A549 (cell line): ENCODE data around the gene NUDT16L1. TPM values are rescaled to one million over a fixed set of nuclear protein-coding genes. Genes with fewer than 3 reads are reported as not detected.

Source experiments
- ATAC-seq, 2 experiments: fragments of 200-7000 bp in 1 of 2; fragments of >200 bp in 1 of 2; cut with Nextera tagmentation in 1 of 2; cut with Tn5 transposase in 1 of 2; 3 replicates each; pipeline versions ENCODE4 v1.8.0 to v1.9.1; 2018 to 2020; ENCODE audit warnings: mild to moderate bottlenecking in 1 of 2, moderate library complexity in 1 of 2
- CTCF ChIA-PET: fragments of 300-600 bp; sonication (Branson Sonifier 250); formaldehyde crosslinking; extraction: SDS; loops from one replicate; lab custom pipeline; 2021; ENCODE audit warnings: antibody characterized with exemption, inconsistent platforms; lab: Yijun Ruan, JAX
- POLR2A ChIA-PET: fragments of 350-600 bp; formaldehyde crosslinking; extraction: SDS; loops from one replicate; lab custom pipeline; 2021; ENCODE audit warnings: antibody characterized with exemption, inconsistent platforms; lab: Yijun Ruan, JAX
- DNase-seq, 2 experiments: peaks; one replicate each; pipeline versions ENCODE4 v3.0.0 to v3.0.0-alpha.2; 2011 to 2016; ENCODE audit warnings: low read depth in 1 of 2, low spot score in 1 of 2
- FAIRE-seq: peaks from 2 replicates; lab custom pipeline; 2011; peaks lifted over from hg19 to GRCh38; lab: Jason Lieb, UNC
- H3K27ac ChIP-seq, 2 experiments: fragments of >200 bp; sonication (Bioruptor Twin); formaldehyde crosslinking; 3 replicates each; pipeline ENCODE4 v1.5.1; 2016 to 2017
- H3K4me1 ChIP-seq: fragments of >200 bp; sonication (Bioruptor Twin); formaldehyde crosslinking; 3 replicates; pipeline ENCODE4 v1.6.1; 2016
- H3K4me2 ChIP-seq: fragments of >200 bp; sonication (Bioruptor Twin); formaldehyde crosslinking; 3 replicates; pipeline ENCODE4 v1.6.1; 2016
- H3K4me3 ChIP-seq: fragments of >200 bp; sonication (Bioruptor Twin); formaldehyde crosslinking; 3 replicates; pipeline ENCODE4 v1.5.1; 2016
- H3K9me3 ChIP-seq: fragments of >200 bp; sonication (Bioruptor Twin); formaldehyde crosslinking; 3 replicates; pipeline ENCODE4 v1.6.1; 2016
- BCL3 ChIP-seq: fragments of >200 bp; sonication (Bioruptor Twin); formaldehyde crosslinking; IDR thresholded peaks from 3 replicates; pipeline ENCODE4 v1.6.1; 2016
- BHLHE40 ChIP-seq: IDR thresholded peaks from 2 replicates; pipeline ENCODE4 v1.6.1; 2012; ENCODE audit warnings: low read depth, low read length, inconsistent platforms
- CBX2 ChIP-seq: fragments of 200-600 bp; sonication (generic); IDR thresholded peaks from 2 replicates; pipeline ENCODE4 v1.6.1; 2016; ENCODE audit warnings: low read depth, mild to moderate bottlenecking, borderline replicate concordance
- CBX8 ChIP-seq: fragments of 200-600 bp; sonication (generic); IDR thresholded peaks from 2 replicates; pipeline ENCODE4 v1.6.1; 2016
- CEBPB ChIP-seq, 2 experiments: fragments of >200 bp in 1 of 2; sonication (Bioruptor Twin) in 1 of 2; formaldehyde crosslinking in 1 of 2; IDR thresholded peaks; 2 replicates each; pipeline ENCODE4 v1.6.1; 2012 to 2016
- CHD4 ChIP-seq: fragments of 200-600 bp; sonication (generic); IDR thresholded peaks from 2 replicates; pipeline ENCODE4 v1.6.1; 2016; ENCODE audit warnings: antibody characterized with exemption, mild to moderate bottlenecking, borderline replicate concordance
- EHF ChIP-seq: fragments of 250-450 bp; sonication (Bioruptor Pico); IDR thresholded peaks from 2 replicates; pipeline ENCODE4 v1.5.0; 2020; ENCODE audit warnings: mild to moderate bottlenecking
- EHMT2 ChIP-seq: fragments of 200-600 bp; sonication (generic); IDR thresholded peaks from 2 replicates; pipeline ENCODE4 v1.6.1; 2016; ENCODE audit warnings: antibody characterized with exemption, low read depth, mild to moderate bottlenecking, moderate library complexity
- ELK1 ChIP-seq: fragments of 150-350 bp; IDR thresholded peaks from 2 replicates; pipeline ENCODE4 v1.6.1; 2014; ENCODE audit warnings: low read depth, mild to moderate bottlenecking, low read length
- ESRRA ChIP-seq: fragments of 150-350 bp; IDR thresholded peaks from 2 replicates; pipeline ENCODE4 v1.6.1; 2014; ENCODE audit warnings: mild to moderate bottlenecking, low read length, borderline replicate concordance
- FOXS1 ChIP-seq: fragments of 250-450 bp; sonication (Bioruptor Pico); IDR thresholded peaks from 2 replicates; pipeline ENCODE4 v1.5.0; 2020; ENCODE audit warnings: mild to moderate bottlenecking, moderate library complexity
- GATA3 ChIP-seq: IDR thresholded peaks from 2 replicates; pipeline ENCODE4 v1.6.1; 2012; ENCODE audit warnings: borderline replicate concordance
- HDAC2 ChIP-seq: fragments of 200-600 bp; sonication (generic); IDR thresholded peaks from 2 replicates; pipeline ENCODE4 v1.6.1; 2016
- HOXB13 ChIP-seq: fragments of 250-450 bp; sonication (Bioruptor Pico); IDR thresholded peaks from 2 replicates; pipeline ENCODE4 v1.5.0; 2020; ENCODE audit warnings: low read depth, mild to moderate bottlenecking, moderate library complexity
- HOXB5 ChIP-seq: fragments of 250-450 bp; sonication (Bioruptor Pico); IDR thresholded peaks from 2 replicates; pipeline ENCODE4 v1.5.0; 2020; ENCODE audit warnings: mild to moderate bottlenecking, moderate library complexity
- JUN ChIP-seq, 2 experiments: fragments of >200 bp; sonication (Bioruptor Twin); formaldehyde crosslinking; IDR thresholded peaks; 2 replicates in 1 of 2; 3 replicates in 1 of 2; pipeline ENCODE4 v1.6.1; 2016 to 2017
- KDM5A ChIP-seq: fragments of 200-600 bp; sonication (generic); IDR thresholded peaks from 2 replicates; pipeline ENCODE4 v1.6.1; 2016; ENCODE audit warnings: antibody characterized with exemption, mild to moderate bottlenecking
- MAFK ChIP-seq: fragments of 450-650 bp; IDR thresholded peaks from 2 replicates; pipeline ENCODE4 v1.6.1; 2014; ENCODE audit not compliant: partially characterized antibody
- MAX ChIP-seq: IDR thresholded peaks from 2 replicates; pipeline ENCODE4 v1.6.1; 2012
- MYC ChIP-seq: IDR thresholded peaks from 2 replicates; pipeline ENCODE4 v1.6.1; 2012; ENCODE audit warnings: mild to moderate bottlenecking, inconsistent platforms, low read length, improper control_type of control experiment, borderline replicate concordance
- PHF8 ChIP-seq: fragments of 200-600 bp; sonication (generic); IDR thresholded peaks from 2 replicates; pipeline ENCODE4 v1.6.1; 2016; ENCODE audit warnings: low read depth, mild to moderate bottlenecking, antibody characterized with exemption, moderate library complexity, borderline replicate concordance
- POLR2A ChIP-seq: IDR thresholded peaks from 2 replicates; pipeline ENCODE4 v1.6.1; 2012; ENCODE audit warnings: mild to moderate bottlenecking, low read length
- POLR2AphosphoS2 ChIP-seq: conservative IDR thresholded peaks from 2 replicates; pipeline ENCODE4 v1.6.1; 2012; ENCODE audit warnings: low read length, improper control_type of control experiment, inconsistent platforms
- RARB ChIP-seq: fragments of 250-450 bp; sonication (Bioruptor Pico); IDR thresholded peaks from 2 replicates; pipeline ENCODE4 v1.8.0; 2021; ENCODE audit warnings: mild to moderate bottlenecking, moderate library complexity
- SMC3 ChIP-seq: fragments of >200 bp; sonication (Bioruptor Twin); formaldehyde crosslinking; IDR thresholded peaks from 3 replicates; pipeline ENCODE4 v1.6.1; 2018; ENCODE audit warnings: inconsistent platforms
- SREBF2 ChIP-seq: fragments of 450-650 bp; IDR thresholded peaks from 2 replicates; pipeline ENCODE4 v1.6.1; 2014; ENCODE audit warnings: mild to moderate bottlenecking, moderate library complexity
- TFCP2L1 ChIP-seq: fragments of 250-450 bp; sonication (Bioruptor Pico); IDR thresholded peaks from 2 replicates; pipeline ENCODE4 v1.5.0; 2021; ENCODE audit warnings: mild to moderate bottlenecking
- ZC3H11A ChIP-seq: fragments of 450-650 bp; IDR thresholded peaks from 2 replicates; pipeline ENCODE4 v1.6.1; 2014; ENCODE audit warnings: antibody characterized with exemption, mild to moderate bottlenecking
- WGBS: methylation state at CpG from one replicate; pipeline ENCODE4 v1.1.6; 2017; ENCODE audit errors: missing lambda C conversion rate; 5-methylcytosine and 5-hydroxymethylcytosine counted together
- polyA minus RNA-seq: library from RNA; depleted of rRNA, polyadenylated mRNA; stranded (reverse); fragments of >200 nt; gene quantifications from 2 replicates; pipeline ENCODE4 v1.2.3, GENCODE V29; 2011; rRNA and poly(A)+ RNA removed
- polyA plus RNA-seq, 4 experiments: library from polyadenylated mRNA; depleted of rRNA in 3 of 4; stranded (reverse); fragments of >200 nt; fragmentation: RNase III in 1 of 4; extraction: RNeasy Plus Mini Kit Qiagen cat#74134 plus additional on column Dnase treatment in 1 of 4; gene quantifications; 2 replicates in 3 of 4; 3 replicates in 1 of 4; pipeline ENCODE4 v1.2.3, GENCODE V29; 2011 to 2017
- TF ChIP-seq, protein P1 (sequence below): fragments of 450-650 bp; IDR thresholded peaks from 2 replicates; pipeline ENCODE4 v1.6.1; 2014; ENCODE audit warnings: antibody characterized with exemption
- TF ChIP-seq, protein P2 (sequence below): IDR thresholded peaks from 2 replicates; pipeline ENCODE4 v1.6.1; 2012

The NUDT16L1 gene
- polyA plus RNA-seq (2011; rRNA removed) (15.5 and 16.8 TPM in 2 replicates), polyA plus RNA-seq (2017; fragmentation: RNase III; extraction: RNeasy Plus Mini Kit Qiagen cat#74134 plus additional on column Dnase treatment) (21.8 to 24.4 TPM (median 22.9 TPM) in 3 replicates), polyA minus RNA-seq (3.5 and 5.3 TPM in 2 replicates)
- polyA plus RNA-seq (2012; cell fraction: cytosol; rRNA removed), result 44.8 and 55.5 TPM in 2 replicates
- 46.9 and 65.7 TPM in 2 replicates for polyA plus RNA-seq (2012; cell fraction: nucleus; rRNA removed)

DNA sequence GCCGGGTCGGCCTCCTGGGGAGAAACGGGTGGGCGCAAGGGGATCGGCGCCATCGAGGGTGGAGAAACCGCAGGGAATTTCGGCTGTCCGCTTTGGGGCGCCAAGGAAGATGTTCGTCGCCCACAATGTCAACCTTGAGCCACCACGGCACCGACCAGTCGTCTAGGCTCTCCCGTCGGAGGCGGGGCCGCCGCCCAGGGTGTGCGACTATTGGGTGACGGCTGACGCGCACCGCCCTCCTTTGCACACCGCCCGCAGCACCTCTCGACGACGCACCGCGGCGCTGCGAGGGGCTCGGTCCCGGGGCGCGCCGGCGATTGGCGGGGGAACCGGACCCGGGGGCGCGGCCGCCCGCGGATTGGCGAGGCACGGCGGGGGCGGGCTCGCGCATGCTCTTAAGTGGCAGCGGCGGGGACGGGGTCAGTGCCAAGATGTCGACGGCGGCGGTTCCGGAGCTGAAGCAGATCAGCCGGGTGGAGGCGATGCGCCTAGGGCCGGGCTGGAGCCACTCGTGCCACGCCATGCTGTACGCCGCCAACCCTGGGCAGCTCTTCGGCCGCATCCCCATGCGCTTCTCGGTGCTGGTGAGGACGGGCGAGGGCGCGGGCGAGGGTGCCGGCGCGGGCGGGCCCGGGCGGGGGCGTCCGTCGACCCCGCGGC lies at the start of gene NUDT16L1:
Gene NUDT16L1, plus strand, starts transcription at position 267 of the 660 bp plus-strand sequence. Its CDS starts 165 bp downstream, at position 432.
- peak; percentile 92 to 97 for DNase-seq
- Histone ChIP-seq H3K4me1 (peaks cover 11% of the 10 kb centered on the region; the same call in 1 of the 3 replicates), H3K9me3 (no peaks in the 10 kb centered on the region), H3K4me3 (peak within 1 kb of the TSS; percentile 93), H3K27ac (peak within 1 kb of the TSS; percentile 88 to 92), H3K4me2 (peak within 1 kb of the TSS; percentile 97)
- POLR2A ChIA-PET, result interaction anchor here (0.6 to 1.4 kb wide), 3 partner anchors 41 to 265 kb away, joined by 3 to 7 read pairs (median 3); partner anchors contain the start of genes ANKS3, DNAAF8 and SEC14L5
- peak; percentile 70 for FAIRE-seq
- TF ChIP-seq JUN (IDR thresholded peaks at IDR 0.05), result peak in 1 of 2 experiments; percentile 68; a peak in 3 of 5 replicates
- no peak for TF ChIP-seq CEBPB (IDR thresholded peaks at IDR 0.05)
- TF ChIP-seq ESRRA, result no peak
- TF ChIP-seq MAFK, result no peak
- no peak for TF ChIP-seq TFCP2L1 (CRISPR knock-in tag)
- no peak for TF ChIP-seq EHF (CRISPR knock-in tag)
- no peak for TF ChIP-seq HDAC2
- peak; percentile 84 for TF ChIP-seq PHF8
- peak; percentile 48; the same call in 1 of the 2 replicates for TF ChIP-seq KDM5A
- peak; percentile 69; the same call in 2 of the 3 replicates for TF ChIP-seq BCL3
- TF ChIP-seq FOXS1, result no peak
- no peak for TF ChIP-seq CHD4
- 0 out of 2 replicates have a peak, but pooled peaks have one; percentile 3 for TF ChIP-seq GATA3
- no peak for TF ChIP-seq ELK1
- no peak for TF ChIP-seq SMC3
- TF ChIP-seq HOXB5 (CRISPR knock-in tag), result no peak
- TF ChIP-seq EHMT2, result no peak
- no peak for TF ChIP-seq CBX8
- peak; percentile 91 for TF ChIP-seq POLR2A
- TF ChIP-seq, protein P1, sequence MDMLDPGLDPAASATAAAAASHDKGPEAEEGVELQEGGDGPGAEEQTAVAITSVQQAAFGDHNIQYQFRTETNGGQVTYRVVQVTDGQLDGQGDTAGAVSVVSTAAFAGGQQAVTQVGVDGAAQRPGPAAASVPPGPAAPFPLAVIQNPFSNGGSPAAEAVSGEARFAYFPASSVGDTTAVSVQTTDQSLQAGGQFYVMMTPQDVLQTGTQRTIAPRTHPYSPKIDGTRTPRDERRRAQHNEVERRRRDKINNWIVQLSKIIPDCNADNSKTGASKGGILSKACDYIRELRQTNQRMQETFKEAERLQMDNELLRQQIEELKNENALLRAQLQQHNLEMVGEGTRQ, result no peak
- TF ChIP-seq MAX, result peak; percentile 47; the same call in 1 of the 2 replicates
- no peak for TF ChIP-seq HOXB13
- TF ChIP-seq BHLHE40, result no peak
- TF ChIP-seq, protein P2, sequence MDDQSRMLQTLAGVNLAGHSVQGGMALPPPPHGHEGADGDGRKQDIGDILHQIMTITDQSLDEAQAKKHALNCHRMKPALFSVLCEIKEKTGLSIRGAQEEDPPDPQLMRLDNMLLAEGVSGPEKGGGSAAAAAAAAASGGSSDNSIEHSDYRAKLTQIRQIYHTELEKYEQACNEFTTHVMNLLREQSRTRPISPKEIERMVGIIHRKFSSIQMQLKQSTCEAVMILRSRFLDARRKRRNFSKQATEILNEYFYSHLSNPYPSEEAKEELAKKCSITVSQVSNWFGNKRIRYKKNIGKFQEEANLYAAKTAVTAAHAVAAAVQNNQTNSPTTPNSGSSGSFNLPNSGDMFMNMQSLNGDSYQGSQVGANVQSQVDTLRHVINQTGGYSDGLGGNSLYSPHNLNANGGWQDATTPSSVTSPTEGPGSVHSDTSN, result 0 out of 2 replicates have a peak, but pooled peaks have one; percentile 41
- TF ChIP-seq POLR2AphosphoS2, result 0 out of 2 replicates have a peak, but pooled peaks have one; percentile 14
- no peak for TF ChIP-seq RARB (CRISPR knock-in tag)
- no peak for TF ChIP-seq CBX2
- no peak for TF ChIP-seq SREBF2
- TF ChIP-seq MYC, result no peak
- TF ChIP-seq ZC3H11A, result no peak
- peak; percentile 76 to 93 for ATAC-seq
- 1% methylated on average over 38 of the region's 91 CpGs for WGBS
- CTCF ChIA-PET, result interaction anchor here (0.8 to 1.7 kb wide), 7 partner anchors 11 to 175 kb away, joined by 3 to 7 read pairs (median 3); partner anchors contain the start of gene MGRN1
